Astrocyte of the hippocampus (primary cell): ENCODE data around the gene TBCK.
A peak's percentile ranks its signal among the peaks of the same experiment; 100 is the strongest.
"Not testable (repeated sequence)": the region's sequence is repeated elsewhere in the genome, so short reads cannot be mapped to it uniquely, and the experiment has no call there.

Experiments used
- DNase-seq: peaks from one replicate; pipeline ENCODE4 v3.0.0; 2011; ENCODE audit warnings: low read depth, low spot score

TBCK gene

GRCh38 chr4:106119949-106120555, 196.0 kb downstream of the TBCK start:
- not testable (repeated sequence) for DNase-seq

GRCh38 chr4:106116025-106116424, 200.0 kb downstream of the TBCK start:
- no peak for DNase-seq

GRCh38 chr4:106114270-106114669, 201.7 kb downstream of the TBCK start:
- no peak for DNase-seq

- not testable (repeated sequence) for DNase-seq
Observed at GRCh38 chr4:106111778-106112469, 204.1 kb downstream of the TBCK start.

GRCh38 chr4:106109929-106110328, 206.1 kb downstream of the TBCK start:
- no peak for DNase-seq

- no peak for DNase-seq
Observed at GRCh38 chr4:106105697-106106096, 210.3 kb downstream of the TBCK start.

- DNase-seq: peak; percentile 34
Observed at GRCh38 chr4:106104276-106104675, 211.7 kb downstream of the TBCK start.

- DNase-seq: no peak
Observed at GRCh38 chr4:106096454-106096853, 219.6 kb downstream of the TBCK start.

GRCh38 chr4:106095408-106095807, 220.6 kb downstream of the TBCK start:
- DNase-seq: peak; percentile 57

- DNase-seq: no peak
Observed at GRCh38 chr4:106092361-106093040, 223.5 kb downstream of the TBCK start.

GRCh38 chr4:106090826-106091225, 225.2 kb downstream of the TBCK start:
- DNase-seq: no peak

GRCh38 chr4:106083065-106083464, 232.9 kb downstream of the TBCK start:
- no peak for DNase-seq

- DNase-seq: no peak
Observed at GRCh38 chr4:106080376-106080775, 235.6 kb downstream of the TBCK start.

- DNase-seq: no peak
Observed at GRCh38 chr4:106079616-106080015, 236.4 kb downstream of the TBCK start.

GRCh38 chr4:106065018-106065417, 251.0 kb downstream of the TBCK start:
- DNase-seq: no peak

GRCh38 chr4:106063009-106063408, 253.0 kb downstream of the TBCK start:
- DNase-seq: peak; percentile 59

- peak; percentile 83 for DNase-seq
Observed at GRCh38 chr4:106062452-106062875, 253.5 kb downstream of the TBCK start.

GRCh38 chr4:106058921-106059320, 257.1 kb downstream of the TBCK start:
- DNase-seq: peak; percentile 29

- no peak for DNase-seq
Observed at GRCh38 chr4:106056914-106057313, 259.1 kb downstream of the TBCK start.

- no peak for DNase-seq
Observed at GRCh38 chr4:106051514-106051913, 264.5 kb downstream of the TBCK start.

GRCh38 chr4:106049490-106049889, 266.5 kb downstream of the TBCK start:
- DNase-seq: no peak

- DNase-seq: peak; percentile 61
Observed at GRCh38 chr4:106048250-106048971, 267.6 kb downstream of the TBCK start.
